GM13977 (cell line): ENCODE results near the gene PREP.

Source experiments
- DNase-seq: peaks from one replicate; pipeline ENCODE4 v3.0.0; 2012; ENCODE audit warnings: low spot score
- in situ Hi-C: fragments of 300-500 bp; cut with MboI; formaldehyde crosslinking; loops from one replicate; pipeline ENCODE4 v1.12.0; 2022; ENCODE audit warnings: low sequenced_read_pairs, low pct_unique_long_range_greater_than_20kb, mixed read lengths, inconsistent platforms; ENCODE audit not compliant: unreplicated experiment
- TF ChIP-seq, protein P1 (sequence below): IDR thresholded peaks from 2 replicates; pipeline ENCODE4 v1.5.1; 2012; ENCODE audit warnings: mild to moderate bottlenecking, control low read depth; ENCODE audit not compliant: insufficient read depth; ENCODE audit errors: extremely low read depth, missing control alignments

PREP gene

DNA sequence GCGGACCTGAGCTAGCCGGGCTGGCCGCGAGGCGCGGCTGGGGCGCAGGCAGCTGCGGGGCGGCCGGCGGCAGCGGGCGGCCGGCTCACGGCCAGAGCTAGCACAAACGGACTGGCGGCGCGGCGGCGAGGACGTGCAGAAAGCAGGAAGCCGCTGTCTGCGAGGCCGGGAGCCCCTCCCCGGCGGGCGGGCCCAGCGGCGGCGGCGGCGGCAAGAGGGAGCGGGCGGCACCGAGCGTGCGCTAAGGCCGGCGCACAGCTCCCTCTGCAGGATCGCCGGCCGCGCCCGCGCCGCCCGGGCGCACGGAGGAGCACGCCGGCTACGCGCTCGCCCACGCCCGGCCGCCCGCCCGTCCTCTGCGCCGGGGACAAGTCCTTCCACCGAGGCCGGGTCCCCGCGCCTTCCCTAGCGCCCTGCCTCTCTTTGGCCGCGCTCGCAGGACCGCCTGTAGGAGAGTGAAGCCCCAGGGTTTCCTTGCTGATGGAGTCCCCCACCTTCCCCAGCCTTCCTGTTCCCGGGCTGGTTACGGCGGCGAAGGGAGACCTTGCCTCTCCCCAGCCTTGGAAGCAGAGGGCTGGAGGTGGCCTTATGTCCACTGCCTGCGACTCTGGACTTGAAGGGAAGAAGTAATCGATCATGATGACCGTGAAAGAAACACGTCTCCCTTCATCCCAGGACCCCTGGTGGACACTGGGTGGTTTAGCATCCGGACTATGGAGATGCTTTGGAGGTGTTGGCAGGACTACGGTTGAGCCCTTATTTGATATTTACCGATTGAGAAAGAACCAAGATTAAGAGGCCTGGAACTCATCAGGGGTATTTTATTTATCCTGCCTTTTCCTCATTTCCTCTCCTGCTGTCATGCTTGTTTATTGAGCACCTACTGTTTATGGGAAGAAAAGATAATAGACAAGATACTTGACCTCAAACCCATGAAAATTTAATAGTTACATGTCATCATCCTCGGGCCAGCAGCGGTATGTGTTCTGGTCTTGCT lies at the start of gene PREP:
Gene PREP, minus strand, starts transcription at position 144 of the 997 bp plus-strand sequence. CDS start 191 bp downstream, outside the sequence.
- in situ Hi-C loops, result loop anchor here (10.0 kb wide), 1 partner anchor 308 kb away; no protein-coding TSS in a partner anchor
- DNase-seq, result peak; percentile 96
- TF ChIP-seq, protein P1, sequence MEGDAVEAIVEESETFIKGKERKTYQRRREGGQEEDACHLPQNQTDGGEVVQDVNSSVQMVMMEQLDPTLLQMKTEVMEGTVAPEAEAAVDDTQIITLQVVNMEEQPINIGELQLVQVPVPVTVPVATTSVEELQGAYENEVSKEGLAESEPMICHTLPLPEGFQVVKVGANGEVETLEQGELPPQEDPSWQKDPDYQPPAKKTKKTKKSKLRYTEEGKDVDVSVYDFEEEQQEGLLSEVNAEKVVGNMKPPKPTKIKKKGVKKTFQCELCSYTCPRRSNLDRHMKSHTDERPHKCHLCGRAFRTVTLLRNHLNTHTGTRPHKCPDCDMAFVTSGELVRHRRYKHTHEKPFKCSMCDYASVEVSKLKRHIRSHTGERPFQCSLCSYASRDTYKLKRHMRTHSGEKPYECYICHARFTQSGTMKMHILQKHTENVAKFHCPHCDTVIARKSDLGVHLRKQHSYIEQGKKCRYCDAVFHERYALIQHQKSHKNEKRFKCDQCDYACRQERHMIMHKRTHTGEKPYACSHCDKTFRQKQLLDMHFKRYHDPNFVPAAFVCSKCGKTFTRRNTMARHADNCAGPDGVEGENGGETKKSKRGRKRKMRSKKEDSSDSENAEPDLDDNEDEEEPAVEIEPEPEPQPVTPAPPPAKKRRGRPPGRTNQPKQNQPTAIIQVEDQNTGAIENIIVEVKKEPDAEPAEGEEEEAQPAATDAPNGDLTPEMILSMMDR, result peak; percentile 81

DNA sequence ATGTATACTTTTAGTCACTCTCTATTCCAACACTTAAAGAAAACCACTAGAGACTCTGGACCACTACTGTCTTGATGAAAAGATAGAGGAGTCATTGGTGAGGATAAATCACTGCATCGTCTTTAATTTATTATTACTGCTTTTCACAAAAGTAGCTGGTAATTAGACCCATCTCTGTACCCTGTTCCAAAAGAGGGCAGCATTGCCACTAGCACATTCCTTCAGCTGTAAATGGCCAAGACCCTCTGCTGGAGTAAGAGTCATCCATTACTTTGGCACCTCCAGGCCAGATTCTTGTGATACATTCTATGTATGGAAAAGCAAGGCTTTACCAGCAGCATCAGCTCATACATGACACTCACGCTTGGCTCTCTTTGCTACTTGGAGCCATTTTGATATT lies 49.5 kb upstream of the PREP start:
- in situ Hi-C loops, result no loop called here
- DNase-seq, result no peak
- TF ChIP-seq, protein P1, result no peak

DNA sequence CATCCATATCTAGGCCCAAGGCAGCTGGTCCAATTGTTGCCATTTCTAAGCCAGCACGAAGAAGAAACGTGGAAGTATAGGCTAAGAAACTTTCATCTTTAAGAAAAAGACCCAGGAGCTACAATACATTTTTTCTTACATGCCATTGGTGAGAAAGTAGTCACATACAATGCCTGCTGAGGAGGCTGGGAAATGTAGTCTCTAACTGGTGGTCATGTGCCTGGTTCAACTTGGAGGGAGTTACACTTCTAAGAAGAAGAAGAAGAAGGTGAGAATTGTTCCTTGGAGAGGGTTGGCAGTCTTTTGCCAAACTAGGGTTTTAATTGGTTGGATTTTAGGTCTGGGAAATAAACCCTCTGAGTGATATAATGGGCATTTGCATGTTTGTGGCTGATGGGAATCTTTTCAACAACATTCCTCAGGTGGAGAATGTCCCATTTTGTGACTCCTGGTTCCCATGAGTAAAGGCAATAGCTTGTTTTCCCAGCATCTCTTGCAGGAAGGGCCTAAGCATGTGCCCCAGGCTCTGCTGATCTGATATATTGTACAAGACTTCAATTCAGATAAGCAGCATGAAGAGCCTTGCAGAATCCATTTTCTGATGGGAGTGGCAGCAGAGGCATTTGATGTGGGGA lies 47.0 kb upstream of the PREP start:
- no peak for DNase-seq
- in situ Hi-C loops, result no loop called here
- TF ChIP-seq, protein P1, result no peak

DNA sequence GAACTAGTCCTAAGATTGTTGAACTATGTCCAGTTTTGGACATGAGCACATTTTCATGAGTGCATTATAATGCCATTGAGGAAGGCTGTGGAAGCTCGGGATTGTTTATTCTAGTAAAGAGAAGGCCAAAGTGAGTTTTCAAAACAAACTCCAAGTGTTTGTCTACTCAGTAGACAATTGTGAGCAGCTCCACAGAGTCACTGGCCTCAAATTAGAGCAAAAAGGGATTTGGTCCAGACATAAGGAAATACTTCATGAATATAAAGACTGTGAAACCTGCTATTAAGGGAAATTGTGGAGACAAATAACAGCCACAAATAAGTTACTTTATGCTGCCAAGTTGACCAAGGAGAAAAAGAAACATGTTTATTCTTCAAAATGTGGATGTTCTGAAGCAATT lies 42.6 kb upstream of the PREP start:
- TF ChIP-seq, protein P1, result no peak
- DNase-seq, result no peak
- in situ Hi-C loops, result no loop called here

DNA sequence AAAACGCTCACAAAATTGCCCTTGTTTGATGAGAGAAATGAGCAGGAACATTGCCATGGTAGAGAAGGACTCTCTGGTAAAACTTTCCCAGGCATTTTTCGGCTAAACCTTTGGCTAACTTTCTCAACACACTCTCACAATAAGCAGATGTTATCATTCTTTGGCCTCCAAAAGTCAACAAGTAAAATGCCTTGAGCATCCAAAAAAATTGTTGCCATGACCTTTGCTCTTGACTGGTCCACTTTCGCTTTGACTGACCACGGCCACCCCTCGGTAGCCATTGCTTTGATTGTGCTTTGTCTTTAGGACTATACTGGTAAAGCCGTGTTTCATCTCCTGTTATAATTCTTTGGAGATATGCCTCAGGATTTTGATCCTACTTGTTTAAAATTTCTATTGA lies 41.1 kb upstream of the PREP start:
- DNase-seq, result no peak
- in situ Hi-C loops, result no loop called here
- TF ChIP-seq, protein P1, result no peak

DNA sequence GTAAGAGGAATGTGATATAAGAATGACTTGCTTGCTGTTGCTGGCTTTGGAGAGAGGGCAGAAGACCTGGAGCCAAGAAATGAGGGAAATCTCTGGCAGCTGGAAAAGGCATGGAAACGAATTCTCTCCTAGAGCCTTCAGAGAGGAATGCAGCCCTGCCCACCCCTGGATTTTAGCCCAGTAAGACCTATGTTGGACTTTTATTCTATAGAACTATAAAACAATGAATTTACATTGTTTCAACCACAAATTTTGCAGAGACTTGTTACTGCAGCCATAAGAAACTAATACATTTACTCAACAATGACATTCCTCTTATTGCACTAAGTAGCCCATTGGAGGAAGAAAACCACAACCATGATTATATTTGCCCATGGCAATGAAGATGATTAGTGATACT lies 39.5 kb upstream of the PREP start:
- in situ Hi-C loops, result no loop called here
- no peak for DNase-seq
- TF ChIP-seq, protein P1, result no peak
